NCI-H748 treated with DMSO at 0.1 percent for 48 hours (cell line): Measurements from ENCODE around the gene PRSS27.

ENCODE experiments used
- DNase-seq: peaks from one replicate; lab custom pipeline; 2025; lab: John Stamatoyannopoulos, UW

The PRSS27 gene

GRCh38 chr16:2708955-2709587 is 11.0 kb downstream of the PRSS27 start:
- DNase-seq: no peak

- DNase-seq: no peak
Observed at GRCh38 chr16:2708290-2708639, 11.8 kb downstream of the PRSS27 start.

GRCh38 chr16:2707368-2708289 is 12.4 kb downstream of the PRSS27 start:
- no peak for DNase-seq

GRCh38 chr16:2706611-2707311 is 13.3 kb downstream of the PRSS27 start:
- no peak for DNase-seq

GRCh38 chr16:2706085-2706484 is 13.9 kb downstream of the PRSS27 start:
- no peak for DNase-seq

GRCh38 chr16:2705351-2705750 is 14.7 kb downstream of the PRSS27 start:
- no peak for DNase-seq

- DNase-seq: no peak
Observed at GRCh38 chr16:2704983-2705275, 15.1 kb downstream of the PRSS27 start.

- DNase-seq: no peak
Observed at GRCh38 chr16:2704166-2704982, 15.7 kb downstream of the PRSS27 start.

GRCh38 chr16:2702871-2703745 is 16.9 kb downstream of the PRSS27 start:
- DNase-seq: no peak

- DNase-seq: no peak
Observed at GRCh38 chr16:2702438-2702825, 17.6 kb downstream of the PRSS27 start.

- DNase-seq: no peak
Observed at GRCh38 chr16:2701713-2702437, 18.1 kb downstream of the PRSS27 start.

- no peak for DNase-seq
Observed at GRCh38 chr16:2701272-2701671, 18.8 kb downstream of the PRSS27 start.

GRCh38 chr16:2700786-2701185 is 19.2 kb downstream of the PRSS27 start:
- DNase-seq: no peak

GRCh38 chr16:2699791-2700600 is 20.0 kb downstream of the PRSS27 start:
- no peak for DNase-seq

GRCh38 chr16:2698965-2699750 is 20.9 kb downstream of the PRSS27 start:
- no peak for DNase-seq

- no peak for DNase-seq
Observed at GRCh38 chr16:2698103-2698870, 21.7 kb downstream of the PRSS27 start.

GRCh38 chr16:2697401-2697948 is 22.5 kb downstream of the PRSS27 start:
- no peak for DNase-seq
